ENCODE data around the gene TWF2.
"Not testable (repeated sequence)": the region's sequence is repeated elsewhere in the genome, so short reads cannot be mapped to it uniquely, and the experiment has no call there.

Gene TWF2

DNA sequence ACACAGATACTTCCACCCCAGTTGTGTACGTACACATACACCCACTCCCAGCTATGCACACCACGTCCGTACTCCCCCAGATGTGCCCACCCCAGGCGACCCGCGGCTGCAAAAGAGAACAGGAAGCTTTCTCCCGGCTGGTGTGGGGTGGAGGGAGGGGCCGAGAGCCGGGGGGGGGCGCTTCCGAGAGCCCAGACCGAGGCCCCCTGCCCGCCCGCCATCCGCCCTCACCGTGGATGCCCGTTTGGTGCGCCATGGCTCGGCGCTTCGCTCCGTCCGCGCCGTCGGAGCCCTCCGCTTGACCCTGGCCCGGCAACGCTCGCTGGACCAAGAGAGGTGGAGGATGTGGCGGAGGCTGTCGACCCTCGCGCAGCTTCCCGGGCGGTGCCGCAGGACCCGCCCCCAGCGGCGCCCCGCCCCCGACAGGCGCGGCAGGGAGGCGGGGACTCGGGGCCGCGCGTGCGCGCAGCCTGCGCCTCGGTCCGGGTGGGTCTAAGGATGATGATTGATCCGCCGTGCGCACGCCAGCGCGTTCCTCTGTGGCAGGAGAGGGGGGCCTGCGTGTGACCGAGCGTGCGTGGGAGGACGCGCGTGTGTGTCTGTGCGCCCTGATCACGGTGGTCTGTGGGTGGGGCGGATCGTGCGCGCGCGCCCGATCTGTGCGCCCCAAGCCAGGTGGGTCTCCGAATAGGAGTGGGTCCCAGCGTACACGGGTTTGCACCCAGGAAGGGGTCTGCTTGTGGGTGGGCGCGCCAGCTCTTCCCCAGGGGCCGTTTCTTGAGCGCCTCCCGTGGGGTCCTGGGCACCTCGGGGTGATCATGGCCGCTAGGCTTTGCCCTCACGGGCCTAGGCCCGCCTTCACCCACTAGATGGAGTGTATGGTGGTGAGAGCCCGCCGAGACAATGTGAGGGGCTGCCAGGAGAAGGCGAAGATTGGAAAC is at the start of gene TWF2:
TSS of gene TWF2 (minus strand) at position 398 of the 941 bp plus-strand sequence. CDS start at position 256, 142 bp downstream.
- H3K27me3 Mint-ChIP-seq (ENCODE audit: low read depth, poor library complexity): peaks cover 19% of the 10 kb centered on the region

DNA sequence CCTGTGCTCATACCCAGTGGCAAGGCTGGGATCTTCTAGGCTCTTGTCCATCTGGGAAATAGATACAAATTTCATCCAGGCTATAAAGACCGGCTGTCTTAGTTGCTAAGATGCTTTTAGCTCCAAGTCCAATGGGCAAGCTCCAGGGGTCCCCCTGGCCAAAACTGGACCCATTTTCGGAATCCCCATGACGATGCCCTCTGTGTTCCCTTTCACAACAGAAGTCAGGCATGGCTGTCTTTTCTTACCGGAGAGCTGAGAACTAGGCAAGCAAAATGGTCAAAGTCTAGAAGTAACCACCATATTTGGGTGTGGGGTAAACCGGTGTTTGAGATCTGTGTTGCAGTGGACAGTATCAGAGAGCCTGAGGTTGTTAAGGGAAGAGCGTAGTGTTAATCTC is 49.7 kb upstream of the TWF2 start:
- no peak for DNase-seq
- TF ChIP-seq, protein P1, sequence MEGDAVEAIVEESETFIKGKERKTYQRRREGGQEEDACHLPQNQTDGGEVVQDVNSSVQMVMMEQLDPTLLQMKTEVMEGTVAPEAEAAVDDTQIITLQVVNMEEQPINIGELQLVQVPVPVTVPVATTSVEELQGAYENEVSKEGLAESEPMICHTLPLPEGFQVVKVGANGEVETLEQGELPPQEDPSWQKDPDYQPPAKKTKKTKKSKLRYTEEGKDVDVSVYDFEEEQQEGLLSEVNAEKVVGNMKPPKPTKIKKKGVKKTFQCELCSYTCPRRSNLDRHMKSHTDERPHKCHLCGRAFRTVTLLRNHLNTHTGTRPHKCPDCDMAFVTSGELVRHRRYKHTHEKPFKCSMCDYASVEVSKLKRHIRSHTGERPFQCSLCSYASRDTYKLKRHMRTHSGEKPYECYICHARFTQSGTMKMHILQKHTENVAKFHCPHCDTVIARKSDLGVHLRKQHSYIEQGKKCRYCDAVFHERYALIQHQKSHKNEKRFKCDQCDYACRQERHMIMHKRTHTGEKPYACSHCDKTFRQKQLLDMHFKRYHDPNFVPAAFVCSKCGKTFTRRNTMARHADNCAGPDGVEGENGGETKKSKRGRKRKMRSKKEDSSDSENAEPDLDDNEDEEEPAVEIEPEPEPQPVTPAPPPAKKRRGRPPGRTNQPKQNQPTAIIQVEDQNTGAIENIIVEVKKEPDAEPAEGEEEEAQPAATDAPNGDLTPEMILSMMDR (IDR thresholded peaks at IDR 0.05): no peak
- Mint-ChIP-seq H3K4me3 (peak overlapping the region; percentile 90), H3K27ac (peak overlapping the region; percentile 51), H3K27me3 (ENCODE audit: low read depth, poor library complexity) (no peaks in the 10 kb centered on the region), H3K4me1 (peaks cover 19% of the 10 kb centered on the region), H3K36me3 (ENCODE audit: low read depth) (no peaks in the 10 kb centered on the region), H3K9me3 (no peaks in the 10 kb centered on the region)

More for the DNA sequence above, at the start of gene TWF2:
- Mint-ChIP-seq H3K4me1 (peaks cover 52% of the 10 kb centered on the region), H3K36me3 (ENCODE audit: low read depth) (peaks cover 7% of the 10 kb centered on the region), H3K9me3 (peaks cover 7% of the 10 kb centered on the region), H3K4me3 (peak within 1 kb of the TSS; percentile 91), H3K27ac (peak within 1 kb of the TSS; percentile 61)
- TF ChIP-seq, protein P1 (IDR thresholded peaks at IDR 0.05): no peak
- DNase-seq: peak; percentile 90

GRCh38 chr3:52286777-52287110 is 47.8 kb upstream of the TWF2 start:
- no peak for DNase-seq

GRCh38 chr3:52284051-52284450 is 45.1 kb upstream of the TWF2 start:
- not testable (repeated sequence) for H3K27me3 Mint-ChIP-seq (ENCODE audit: low read depth, poor library complexity); DNase-seq; H3K27ac Mint-ChIP-seq; H3K4me3 Mint-ChIP-seq; H3K9me3 Mint-ChIP-seq; H3K36me3 Mint-ChIP-seq (ENCODE audit: low read depth)
- H3K4me1 Mint-ChIP-seq: peaks cover 31% of the 10 kb centered on the region

More at GRCh38 chr3:52286777-52287110, 47.8 kb upstream of the TWF2 start:
- Mint-ChIP-seq H3K9me3 (no peaks in the 10 kb centered on the region), H3K36me3 (ENCODE audit: low read depth) (no peaks in the 10 kb centered on the region), H3K27ac (peak overlapping the region; percentile 100), H3K4me1 (peaks cover 19% of the 10 kb centered on the region), H3K4me3 (peak overlapping the region; percentile 90), H3K27me3 (ENCODE audit: low read depth, poor library complexity) (no peaks in the 10 kb centered on the region)
- TF ChIP-seq, protein P1 (IDR thresholded peaks at IDR 0.05): no peak

- Mint-ChIP-seq H3K4me1 (peaks cover 30% of the 10 kb centered on the region), H3K4me3 (no peak overlapping the region), H3K9me3 (no peaks in the 10 kb centered on the region), H3K36me3 (ENCODE audit: low read depth) (no peaks in the 10 kb centered on the region), H3K27me3 (ENCODE audit: low read depth, poor library complexity) (no peaks in the 10 kb centered on the region), H3K27ac (no peak overlapping the region)
- no peak for DNase-seq
- TF ChIP-seq, protein P1 (IDR thresholded peaks at IDR 0.05): no peak
Observed at GRCh38 chr3:52283306-52283705, 44.3 kb upstream of the TWF2 start.

GRCh38 chr3:52281981-52282801 is 43.2 kb upstream of the TWF2 start:
- TF ChIP-seq, protein P1 (IDR thresholded peaks at IDR 0.05): no peak
- DNase-seq: no peak
- H3K27me3 Mint-ChIP-seq (ENCODE audit: low read depth, poor library complexity): no peaks in the 10 kb centered on the region
- H3K27ac Mint-ChIP-seq: no peak overlapping the region
- H3K9me3 Mint-ChIP-seq: no peaks in the 10 kb centered on the region
- no peaks in the 10 kb centered on the region for H3K36me3 Mint-ChIP-seq (ENCODE audit: low read depth)
- no peak overlapping the region for H3K4me3 Mint-ChIP-seq
- peaks cover 33% of the 10 kb centered on the region for H3K4me1 Mint-ChIP-seq

Data from nephron progenitor cell (in vitro differentiated cells).